Measurements from ENCODE around the gene KRTAP22-2. TPM values are rescaled to one million over a fixed set of nuclear protein-coding genes. Genes with fewer than 3 reads are reported as not detected.

Gene KRTAP22-2
- total and polyA plus RNA-seq, 12 donors = not detected

DNA sequence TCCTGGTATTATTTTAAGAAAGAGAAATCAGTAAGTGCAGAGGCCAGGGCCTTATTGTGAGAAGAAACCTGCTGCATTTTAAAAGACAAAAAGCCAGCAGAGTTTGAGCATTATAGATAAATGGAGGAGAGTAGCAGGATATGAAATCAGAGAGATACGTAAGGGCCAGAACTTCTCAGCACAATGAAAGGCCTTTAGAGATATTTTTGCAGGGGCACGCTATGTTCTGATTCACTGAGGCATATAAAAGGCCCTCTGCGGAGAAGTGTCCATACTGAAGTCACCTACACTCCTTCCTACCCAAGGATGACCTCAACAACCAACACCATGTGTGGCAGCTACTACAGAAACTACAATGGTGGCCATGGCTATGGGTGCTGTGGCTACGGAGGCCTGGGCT, 1.9 kb upstream of the KRTAP22-2 start, which contains the start of gene KRTAP6-3:
TSS of gene KRTAP6-3 (plus strand) at position 301 of the 400 bp plus-strand sequence. CDS start at position 307, 6 bp downstream.
- H3K36me3 ChIP-seq (replicated peaks in 1 of 2) = no peaks in the 10 kb centered on the region
- H3K4me3 ChIP-seq = no peak within 1 kb of the TSS
- TF ChIP-seq, protein P1, sequence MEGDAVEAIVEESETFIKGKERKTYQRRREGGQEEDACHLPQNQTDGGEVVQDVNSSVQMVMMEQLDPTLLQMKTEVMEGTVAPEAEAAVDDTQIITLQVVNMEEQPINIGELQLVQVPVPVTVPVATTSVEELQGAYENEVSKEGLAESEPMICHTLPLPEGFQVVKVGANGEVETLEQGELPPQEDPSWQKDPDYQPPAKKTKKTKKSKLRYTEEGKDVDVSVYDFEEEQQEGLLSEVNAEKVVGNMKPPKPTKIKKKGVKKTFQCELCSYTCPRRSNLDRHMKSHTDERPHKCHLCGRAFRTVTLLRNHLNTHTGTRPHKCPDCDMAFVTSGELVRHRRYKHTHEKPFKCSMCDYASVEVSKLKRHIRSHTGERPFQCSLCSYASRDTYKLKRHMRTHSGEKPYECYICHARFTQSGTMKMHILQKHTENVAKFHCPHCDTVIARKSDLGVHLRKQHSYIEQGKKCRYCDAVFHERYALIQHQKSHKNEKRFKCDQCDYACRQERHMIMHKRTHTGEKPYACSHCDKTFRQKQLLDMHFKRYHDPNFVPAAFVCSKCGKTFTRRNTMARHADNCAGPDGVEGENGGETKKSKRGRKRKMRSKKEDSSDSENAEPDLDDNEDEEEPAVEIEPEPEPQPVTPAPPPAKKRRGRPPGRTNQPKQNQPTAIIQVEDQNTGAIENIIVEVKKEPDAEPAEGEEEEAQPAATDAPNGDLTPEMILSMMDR (IDR thresholded peaks at IDR 0.05) = no peak
- no peak for TF ChIP-seq POLR2A (IDR thresholded peaks at IDR 0.05)
- no peak for DNase-seq
- H3K4me1 ChIP-seq (replicated peaks in 1 of 2) = no peaks in the 10 kb centered on the region
- intact Hi-C loops (cut with DNase I) = no loop called here
- H3K9me3 ChIP-seq (replicated peaks in 1 of 3) = no peaks in the 10 kb centered on the region
- 83 to 89% (median 88%) methylated on average over 4 of the region's 4 CpGs for WGBS, 4 donors
- H3K27ac ChIP-seq = no peak within 1 kb of the TSS
- H3K27me3 ChIP-seq = no peaks in the 10 kb centered on the region

GRCh38 chr21:30582870-30583269, 7.3 kb downstream of the KRTAP22-2 start:
- intact Hi-C loops (cut with DNase I) = no loop called here
- Histone ChIP-seq H3K36me3 (replicated peaks in 1 of 2) (no peaks in the 10 kb centered on the region), H3K4me1 (replicated peaks in 1 of 2) (no peaks in the 10 kb centered on the region), H3K4me3 (no peak overlapping the region), H3K27ac (no peak overlapping the region), H3K9me3 (replicated peaks in 1 of 3) (no peaks in the 10 kb centered on the region), H3K27me3 (no peaks in the 10 kb centered on the region)
- TF ChIP-seq, protein P1 (IDR thresholded peaks at IDR 0.05) = no peak
- no peak for TF ChIP-seq POLR2A (IDR thresholded peaks at IDR 0.05)
- no peak for DNase-seq
- WGBS, 4 donors = 52 to 69% (median 61%) methylated on average over 1 of the region's 1 CpG

DNA sequence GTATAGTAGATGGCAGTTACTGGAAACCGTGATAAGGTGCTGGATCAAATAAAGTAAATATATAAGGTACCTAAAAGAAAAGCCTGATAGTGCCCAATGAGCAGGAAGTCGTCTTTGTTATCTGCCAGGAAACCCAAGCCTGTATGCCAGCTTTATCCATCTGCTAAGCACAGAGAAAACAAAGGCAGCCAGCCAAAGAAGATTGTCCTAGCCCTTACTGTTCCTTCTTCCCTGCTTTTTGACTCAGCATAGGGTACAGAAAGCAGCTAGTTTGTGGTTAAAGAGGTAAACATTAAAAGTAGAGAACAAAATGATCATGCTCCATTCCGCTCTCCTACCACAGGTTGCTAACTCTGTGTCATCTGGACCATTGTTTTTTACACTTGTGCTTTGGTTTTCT, 10.1 kb downstream of the KRTAP22-2 start:
- no peak for DNase-seq
- Histone ChIP-seq H3K9me3 (replicated peaks in 1 of 3) (no peaks in the 10 kb centered on the region), H3K4me3 (no peak overlapping the region), H3K36me3 (replicated peaks in 1 of 2) (no peaks in the 10 kb centered on the region), H3K4me1 (replicated peaks in 1 of 2) (no peaks in the 10 kb centered on the region), H3K27ac (no peak overlapping the region), H3K27me3 (no peaks in the 10 kb centered on the region)
- intact Hi-C loops (cut with DNase I) = no loop called here
- TF ChIP-seq POLR2A (IDR thresholded peaks at IDR 0.05) = no peak
- TF ChIP-seq, protein P1 (IDR thresholded peaks at IDR 0.05) = no peak
- 59 to 73% (median 66%) methylated on average over 3 of the region's 3 CpGs for WGBS, 4 donors

DNA sequence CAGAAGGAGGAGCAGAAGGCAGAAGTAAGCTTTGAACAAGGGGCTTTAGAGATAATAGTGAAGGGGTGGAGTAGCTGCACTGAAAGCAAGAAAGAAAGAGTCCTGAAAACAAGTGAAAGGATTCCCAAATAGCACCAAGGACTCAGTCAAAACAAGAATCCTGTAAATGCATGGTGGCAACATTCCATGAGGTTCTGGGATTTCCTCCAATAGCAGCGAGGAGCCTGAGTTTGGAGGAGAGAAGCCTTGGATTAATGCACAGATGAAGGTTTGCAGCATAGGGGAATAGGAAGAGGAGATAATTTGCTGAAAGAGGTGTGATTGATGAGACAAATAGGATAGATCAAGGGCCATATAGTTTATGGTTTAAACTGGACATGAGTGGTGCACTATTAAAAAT, 10.9 kb downstream of the KRTAP22-2 start:
- no peaks in the 10 kb centered on the region for H3K27me3 ChIP-seq
- no peaks in the 10 kb centered on the region for H3K9me3 ChIP-seq (replicated peaks in 1 of 3)
- H3K36me3 ChIP-seq (replicated peaks in 1 of 2) = no peaks in the 10 kb centered on the region
- no peak overlapping the region for H3K27ac ChIP-seq
- no peak for DNase-seq
- 45 to 79% (median 55%) methylated on average over 1 of the region's 1 CpG for WGBS, 4 donors
- TF ChIP-seq POLR2A (IDR thresholded peaks at IDR 0.05) = no peak
- TF ChIP-seq, protein P1 (IDR thresholded peaks at IDR 0.05) = no peak
- no peaks in the 10 kb centered on the region for H3K4me1 ChIP-seq (replicated peaks in 1 of 2)
- no peak overlapping the region for H3K4me3 ChIP-seq
- intact Hi-C loops (cut with DNase I) = no loop called here
